KOPT-K1 (cell line): ENCODE data around the gene FGB.
"Not testable (repeated sequence)": the region's sequence is repeated elsewhere in the genome, so short reads cannot be mapped to it uniquely, and the experiment has no call there.

ENCODE experiments used
- H3K27ac ChIP-seq: fragments of 200-600 bp; sonication (generic); 2 replicates; pipeline ENCODE4 v1.5.1; 2016; ENCODE audit warnings: antibody characterized with exemption, mild to moderate bottlenecking, low read depth, low read length; ENCODE audit not compliant: poor library complexity, severe bottlenecking
- H3K36me3 ChIP-seq: fragments of 200-600 bp; sonication (generic); 2 replicates; pipeline ENCODE4 v1.5.1; 2017; ENCODE audit warnings: antibody characterized with exemption, mild to moderate bottlenecking, low read length, moderate library complexity; ENCODE audit not compliant: insufficient read depth
- H3K9me3 ChIP-seq: fragments of 200-600 bp; sonication (generic); 2 replicates; pipeline ENCODE4 v1.5.1; 2017; ENCODE audit warnings: antibody characterized with exemption, low read length, mild to moderate bottlenecking; ENCODE audit not compliant: insufficient read depth, poor library complexity, severe bottlenecking

FGB gene

GRCh38 chr4:154582723-154583122, 19.9 kb downstream of the FGB start:
- Histone ChIP-seq H3K36me3 (no peaks in the 10 kb centered on the region), H3K9me3 (no peaks in the 10 kb centered on the region), H3K27ac (no peak overlapping the region)

DNA sequence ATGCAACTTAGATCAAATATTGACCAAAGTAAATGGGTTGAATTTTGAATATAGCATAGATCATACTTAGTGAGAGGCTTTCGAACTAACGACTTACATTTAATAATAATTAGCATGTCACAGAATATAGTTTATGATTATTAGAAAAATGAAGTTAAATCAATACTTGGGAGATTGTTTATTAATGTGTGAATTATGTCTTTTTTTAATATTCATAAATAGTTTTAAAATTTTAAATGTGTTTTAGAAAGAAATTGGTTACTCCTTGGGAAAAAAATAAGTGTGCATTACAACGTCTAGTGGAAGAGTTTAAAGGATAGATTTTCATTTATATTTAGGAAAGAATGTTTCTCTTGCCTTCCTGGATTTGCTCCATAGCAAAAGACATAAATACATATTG, 20.4 kb downstream of the FGB start:
- no peaks in the 10 kb centered on the region for H3K9me3 ChIP-seq
- H3K27ac ChIP-seq = no peak overlapping the region
- no peaks in the 10 kb centered on the region for H3K36me3 ChIP-seq

GRCh38 chr4:154583677-154584076, 20.9 kb downstream of the FGB start:
- Histone ChIP-seq H3K27ac (no peak overlapping the region), H3K9me3 (no peaks in the 10 kb centered on the region), H3K36me3 (no peaks in the 10 kb centered on the region)

DNA sequence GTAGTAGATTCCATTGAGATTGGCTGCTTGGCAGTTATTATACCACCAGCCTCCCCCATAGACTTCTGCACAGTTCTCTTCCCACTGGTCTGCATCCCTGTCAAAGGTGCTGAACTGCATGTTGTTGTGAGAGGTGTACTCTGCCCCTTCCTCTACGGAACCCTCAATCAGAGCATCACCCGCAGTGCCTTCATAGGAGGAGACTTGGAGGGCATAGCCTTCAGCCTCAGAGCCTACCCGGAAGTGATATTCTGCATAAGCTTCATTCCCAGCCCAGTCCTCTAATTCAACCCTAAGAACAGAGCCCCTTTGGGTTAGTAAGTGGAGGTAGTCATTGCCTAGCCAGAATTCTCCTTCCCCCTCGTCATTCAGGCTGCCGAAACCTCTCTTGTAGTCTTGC, 21.4 kb downstream of the FGB start:
- Histone ChIP-seq H3K36me3 (no peaks in the 10 kb centered on the region), H3K9me3 (no peaks in the 10 kb centered on the region)

GRCh38 chr4:154585369-154586018, 22.7 kb downstream of the FGB start:
- Histone ChIP-seq H3K27ac (no peak overlapping the region), H3K9me3 (no peaks in the 10 kb centered on the region), H3K36me3 (no peaks in the 10 kb centered on the region)

More for the DNA sequence above, 21.4 kb downstream of the FGB start:
- no peak overlapping the region for H3K27ac ChIP-seq

DNA sequence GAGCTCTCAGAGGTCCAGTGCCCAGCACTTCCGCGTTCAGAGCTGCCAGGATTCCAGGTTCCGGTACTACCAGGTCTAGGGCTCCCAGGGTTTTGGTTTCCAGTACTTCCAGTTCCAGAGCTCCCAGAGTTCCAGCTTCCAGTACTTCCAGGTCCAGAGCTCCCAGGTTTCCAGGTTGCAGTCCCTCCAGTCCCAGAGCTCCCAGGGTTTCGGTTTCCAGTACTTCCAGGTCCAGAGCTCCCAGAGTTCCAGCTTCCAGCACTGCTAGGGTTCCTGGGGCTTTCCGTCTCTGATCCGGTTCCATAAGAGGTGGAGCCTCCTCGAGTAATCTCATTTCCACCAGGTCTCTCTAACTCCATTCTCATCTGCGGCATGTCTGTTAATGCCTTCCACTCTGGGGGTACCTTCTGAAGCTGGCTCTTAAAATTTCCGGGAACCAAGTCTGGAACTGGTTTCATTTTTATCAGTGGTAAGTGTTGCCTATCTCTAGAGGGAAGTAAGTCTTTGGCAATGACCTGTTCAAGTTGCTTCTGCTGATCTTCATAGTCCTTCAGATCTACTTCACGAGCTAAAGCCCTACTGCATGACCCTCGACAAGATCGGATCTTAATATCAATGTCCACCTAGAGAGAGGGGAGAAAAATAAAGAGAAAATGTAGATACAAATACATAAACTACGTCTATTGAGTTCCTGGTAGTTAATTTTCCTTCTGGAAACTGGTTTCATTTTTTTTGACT, 23.7 kb downstream of the FGB start:
- no peaks in the 10 kb centered on the region for H3K9me3 ChIP-seq
- H3K36me3 ChIP-seq = no peaks in the 10 kb centered on the region
- H3K27ac ChIP-seq = no peak overlapping the region

- no peaks in the 10 kb centered on the region for H3K9me3 ChIP-seq
- no peak overlapping the region for H3K27ac ChIP-seq
- no peaks in the 10 kb centered on the region for H3K36me3 ChIP-seq
These were observed 25.4 kb downstream of the FGB start for GRCh38 chr4:154588198-154588597.

GRCh38 chr4:154589296-154590197, 26.7 kb downstream of the FGB start:
- Histone ChIP-seq H3K9me3 (no peaks in the 10 kb centered on the region), H3K27ac (no peak overlapping the region), H3K36me3 (no peaks in the 10 kb centered on the region)

- Histone ChIP-seq H3K9me3 (no peaks in the 10 kb centered on the region), H3K27ac (no peak within 1 kb of the TSS), H3K36me3 (no peaks in the 10 kb centered on the region)
These were observed 27.7 kb downstream of the FGB start, which contains the start of gene FGA for GRCh38 chr4:154590329-154591006. Gene FGA (minus strand): TSS chr4:154590742. CDS start chr4:154590687, 55 bp downstream.

DNA sequence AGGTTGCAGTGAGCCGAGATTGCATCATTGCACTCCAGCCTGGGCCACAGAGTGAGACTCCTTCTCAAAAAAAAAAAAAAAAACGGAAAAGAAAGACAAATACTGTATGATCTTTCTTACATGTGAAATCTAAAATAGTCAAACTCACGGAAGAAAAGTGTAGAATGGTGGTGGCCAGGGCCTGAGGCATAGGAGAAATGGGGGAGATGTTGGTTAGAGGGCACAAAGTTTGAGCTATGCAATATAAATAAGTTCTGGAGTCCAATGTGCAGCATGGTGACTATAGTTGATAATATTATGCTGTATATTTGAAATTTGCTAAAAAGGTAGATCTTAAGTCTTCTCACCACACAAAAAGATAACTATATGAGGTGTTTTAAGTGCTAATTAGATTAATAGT, 29.1 kb downstream of the FGB start:
- Histone ChIP-seq H3K9me3 (no peaks in the 10 kb centered on the region), H3K36me3 (no peaks in the 10 kb centered on the region), H3K27ac (no peak overlapping the region)

- H3K36me3 ChIP-seq = no peaks in the 10 kb centered on the region
- no peak overlapping the region for H3K27ac ChIP-seq
- no peaks in the 10 kb centered on the region for H3K9me3 ChIP-seq
These were observed 31.1 kb downstream of the FGB start for GRCh38 chr4:154593868-154594267.

DNA sequence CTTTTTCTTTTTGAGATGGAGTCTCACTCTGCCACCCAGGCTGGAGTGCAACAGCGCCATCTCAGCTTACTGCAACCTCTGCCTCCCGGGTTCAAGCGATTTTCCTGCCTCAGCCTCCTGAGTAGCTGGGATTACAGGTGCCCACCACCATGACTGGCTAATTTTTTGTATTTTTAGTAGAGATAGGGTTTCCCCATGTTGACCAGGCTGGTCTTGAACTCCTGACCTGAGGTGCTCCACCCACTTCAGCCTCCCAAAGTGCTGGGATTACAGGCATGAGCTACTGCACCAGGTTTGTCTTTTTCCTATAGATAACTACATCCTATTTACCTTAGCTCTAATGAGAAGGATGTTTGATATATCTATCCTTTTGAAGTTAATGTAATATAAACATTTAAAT, 31.5 kb downstream of the FGB start:
- H3K36me3 ChIP-seq, H3K27ac ChIP-seq, H3K9me3 ChIP-seq: not testable (repeated sequence)

- H3K36me3 ChIP-seq = no peaks in the 10 kb centered on the region
- H3K9me3 ChIP-seq = no peaks in the 10 kb centered on the region
These were observed 33.0 kb downstream of the FGB start for GRCh38 chr4:154595807-154596206.

GRCh38 chr4:154597281-154597680, 34.5 kb downstream of the FGB start:
- not testable (repeated sequence) for H3K9me3 ChIP-seq, H3K36me3 ChIP-seq, H3K27ac ChIP-seq

More at GRCh38 chr4:154595807-154596206, 33.0 kb downstream of the FGB start:
- H3K27ac ChIP-seq = no peak overlapping the region
